Mesendoderm (in vitro differentiated cells): ENCODE results near the gene PTDSS2.

ENCODE experiments used
- DNase-seq: peaks from one replicate; pipeline ENCODE4 v3.0.0; 2013
- H2AK5ac ChIP-seq: 2 replicates; pipeline ENCODE4 v1.6.1; 2013; ENCODE audit warnings: low read length, inconsistent platforms
- H2BK120ac ChIP-seq: 2 replicates; pipeline ENCODE4 v1.6.1; 2013; ENCODE audit warnings: low read depth, mild to moderate bottlenecking, low read length, moderate library complexity, mixed read lengths
- H2BK15ac ChIP-seq: replicated peaks from 2 replicates; pipeline ENCODE4 v1.6.1; 2013; ENCODE audit warnings: low read depth, mild to moderate bottlenecking, moderate library complexity
- H2BK5ac ChIP-seq: 2 replicates; pipeline ENCODE4 v1.6.1; 2013; ENCODE audit warnings: low read length, inconsistent platforms
- H3K18ac ChIP-seq: 2 replicates; pipeline ENCODE4 v1.6.1; 2013; ENCODE audit warnings: mild to moderate bottlenecking, low read length, mixed read lengths
- H3K23ac ChIP-seq: one replicate; pipeline ENCODE4 v1.6.1; 2013; ENCODE audit warnings: low read length
- H3K27ac ChIP-seq: 2 replicates; pipeline ENCODE4 v1.5.1; 2013; ENCODE audit warnings: low read depth, mild to moderate bottlenecking, inconsistent platforms, low read length, moderate library complexity
- H3K27me3 ChIP-seq: 2 replicates; pipeline ENCODE4 v1.6.1; 2013; ENCODE audit warnings: low read length, control low read depth, mild to moderate bottlenecking, inconsistent platforms; ENCODE audit not compliant: insufficient read depth, poor library complexity
- H3K36me3 ChIP-seq: 2 replicates; pipeline ENCODE4 v1.6.1; 2013; ENCODE audit warnings: low read length, inconsistent platforms; ENCODE audit not compliant: control insufficient read depth, insufficient read depth
- H3K4ac ChIP-seq: one replicate; pipeline ENCODE4 v1.6.1; 2013; ENCODE audit warnings: low read depth, mild to moderate bottlenecking, low read length, moderate library complexity
- H3K4me1 ChIP-seq: 2 replicates; pipeline ENCODE4 v1.6.1; 2013; ENCODE audit warnings: low read depth, low read length, inconsistent platforms; ENCODE audit not compliant: control insufficient read depth
- H3K4me2 ChIP-seq: 2 replicates; pipeline ENCODE4 v1.6.1; 2013; ENCODE audit warnings: low read length
- H3K4me3 ChIP-seq: 2 replicates; pipeline ENCODE4 v1.5.1; 2013; ENCODE audit warnings: mild to moderate bottlenecking, low read length
- H3K56ac ChIP-seq: one replicate; pipeline ENCODE4 v1.6.1; 2013; ENCODE audit warnings: low read length
- H3K79me1 ChIP-seq: 2 replicates; pipeline ENCODE4 v1.6.1; 2013; ENCODE audit warnings: low read length, inconsistent platforms
- H3K79me2 ChIP-seq: 2 replicates; pipeline ENCODE4 v1.6.1; 2013; ENCODE audit warnings: mild to moderate bottlenecking, low read length; ENCODE audit not compliant: control insufficient read depth, insufficient read depth
- H3K9ac ChIP-seq: 2 replicates; pipeline ENCODE4 v1.6.1; 2013; ENCODE audit warnings: low read length, inconsistent platforms
- H4K5ac ChIP-seq: one replicate; pipeline ENCODE4 v1.6.1; 2013; ENCODE audit warnings: low read length
- H4K8ac ChIP-seq: one replicate; pipeline ENCODE4 v1.6.1; 2013; ENCODE audit warnings: low read depth, mild to moderate bottlenecking, control low read depth, low read length, moderate library complexity
- WGBS: extraction: QIAGEN DNeasy Blood & Tissue Kit; methylation state at CpG from one replicate; pipeline ENCODE4 v1.1.7; 2013; ENCODE audit warnings: low lambda C conversion rate, missing lambda C conversion rate; ENCODE audit not compliant: insufficient coverage; ENCODE audit errors: extremely low coverage; 5-methylcytosine and 5-hydroxymethylcytosine counted together

The PTDSS2 gene

GRCh38 chr11:495537-495931, 45.5 kb downstream of the PTDSS2 start:
- H3K4me3 ChIP-seq, result no peak overlapping the region
- H3K23ac ChIP-seq, result no peak overlapping the region
- no peak overlapping the region for H3K4me2 ChIP-seq
- H3K56ac ChIP-seq, result no peak overlapping the region
- H3K9ac ChIP-seq, result no peak overlapping the region
- H3K79me1 ChIP-seq, result peaks cover 2% of the 10 kb centered on the region
- no peaks in the 10 kb centered on the region for H3K4me1 ChIP-seq
- peaks cover 23% of the 10 kb centered on the region for H3K36me3 ChIP-seq
- no peak overlapping the region for H2BK120ac ChIP-seq
- H3K79me2 ChIP-seq, result no peaks in the 10 kb centered on the region
- H3K27ac ChIP-seq, result no peak overlapping the region
- H4K5ac ChIP-seq, result no peak overlapping the region
- H3K27me3 ChIP-seq, result no peaks in the 10 kb centered on the region
- H3K18ac ChIP-seq, result no peak overlapping the region
- no peak overlapping the region for H2BK15ac ChIP-seq
- DNase-seq, result no peak
- no CpG with 5 or more reads among the region's 10 CpGs for WGBS
- H3K4ac ChIP-seq, result no peak overlapping the region
- no peak overlapping the region for H2AK5ac ChIP-seq
- H2BK5ac ChIP-seq, result no peak overlapping the region
- no peak overlapping the region for H4K8ac ChIP-seq

- no peak overlapping the region for H3K18ac ChIP-seq
- DNase-seq, result peak; percentile 30
- H2BK5ac ChIP-seq, result no peak overlapping the region
- H3K4me3 ChIP-seq, result no peak overlapping the region
- no peak overlapping the region for H4K8ac ChIP-seq
- no peaks in the 10 kb centered on the region for H3K27me3 ChIP-seq
- H2BK120ac ChIP-seq, result no peak overlapping the region
- H3K79me1 ChIP-seq, result peaks cover 2% of the 10 kb centered on the region
- no peak overlapping the region for H2BK15ac ChIP-seq
- WGBS, result no CpG with 5 or more reads among the region's 34 CpGs
- H3K9ac ChIP-seq, result no peak overlapping the region
- H3K36me3 ChIP-seq, result peaks cover 24% of the 10 kb centered on the region
- no peak overlapping the region for H3K4me2 ChIP-seq
- no peak overlapping the region for H3K23ac ChIP-seq
- no peak overlapping the region for H4K5ac ChIP-seq
- no peaks in the 10 kb centered on the region for H3K79me2 ChIP-seq
- H2AK5ac ChIP-seq, result no peak overlapping the region
- no peaks in the 10 kb centered on the region for H3K4me1 ChIP-seq
- no peak overlapping the region for H3K56ac ChIP-seq
- no peak overlapping the region for H3K27ac ChIP-seq
- H3K4ac ChIP-seq, result no peak overlapping the region
Observed at GRCh38 chr11:496834-497564, 46.9 kb downstream of the PTDSS2 start.

GRCh38 chr11:497565-498296, 47.7 kb downstream of the PTDSS2 start:
- H3K4me2 ChIP-seq, result no peak overlapping the region
- no peaks in the 10 kb centered on the region for H3K79me2 ChIP-seq
- H3K9ac ChIP-seq, result no peak overlapping the region
- H3K79me1 ChIP-seq, result peaks cover 2% of the 10 kb centered on the region
- no peaks in the 10 kb centered on the region for H3K27me3 ChIP-seq
- H2AK5ac ChIP-seq, result no peak overlapping the region
- no peak overlapping the region for H3K4ac ChIP-seq
- no peak overlapping the region for H2BK5ac ChIP-seq
- H3K23ac ChIP-seq, result no peak overlapping the region
- peaks cover 24% of the 10 kb centered on the region for H3K36me3 ChIP-seq
- DNase-seq, result no peak
- no peak overlapping the region for H2BK15ac ChIP-seq
- H3K56ac ChIP-seq, result no peak overlapping the region
- H4K8ac ChIP-seq, result no peak overlapping the region
- no peaks in the 10 kb centered on the region for H3K4me1 ChIP-seq
- no peak overlapping the region for H2BK120ac ChIP-seq
- H3K18ac ChIP-seq, result no peak overlapping the region
- WGBS, result no CpG with 5 or more reads among the region's 31 CpGs
- no peak overlapping the region for H4K5ac ChIP-seq
- no peak overlapping the region for H3K4me3 ChIP-seq
- H3K27ac ChIP-seq, result no peak overlapping the region

- Histone ChIP-seq H3K4me3 (no peak overlapping the region), H3K4me2 (no peak overlapping the region), H3K4ac (no peak overlapping the region), H3K4me1 (no peaks in the 10 kb centered on the region), H4K5ac (no peak overlapping the region), H3K79me2 (no peaks in the 10 kb centered on the region), H4K8ac (no peak overlapping the region), H2AK5ac (no peak overlapping the region), H3K9ac (no peak overlapping the region), H2BK120ac (no peak overlapping the region), H3K79me1 (peaks cover 2% of the 10 kb centered on the region), H3K36me3 (peaks cover 24% of the 10 kb centered on the region), H3K27ac (no peak overlapping the region), H3K18ac (no peak overlapping the region), H3K23ac (no peak overlapping the region), H2BK15ac (no peak overlapping the region), H2BK5ac (no peak overlapping the region), H3K56ac (no peak overlapping the region), H3K27me3 (no peaks in the 10 kb centered on the region)
- WGBS, result no CpG with 5 or more reads among the region's 39 CpGs
- DNase-seq, result no peak
Observed at GRCh38 chr11:498297-499181, 48.5 kb downstream of the PTDSS2 start.

GRCh38 chr11:499201-500076, 49.4 kb downstream of the PTDSS2 start:
- Histone ChIP-seq H2BK15ac (no peak overlapping the region), H3K9ac (no peak overlapping the region), H3K36me3 (peaks cover 24% of the 10 kb centered on the region), H2BK120ac (no peak overlapping the region), H3K4ac (no peak overlapping the region), H4K5ac (no peak overlapping the region), H2BK5ac (no peak overlapping the region), H3K4me1 (no peaks in the 10 kb centered on the region), H3K79me2 (peaks cover 3% of the 10 kb centered on the region), H3K4me2 (no peak overlapping the region), H3K56ac (no peak overlapping the region), H3K79me1 (peaks cover 4% of the 10 kb centered on the region), H3K27me3 (no peaks in the 10 kb centered on the region), H3K23ac (no peak overlapping the region), H3K4me3 (no peak overlapping the region), H2AK5ac (no peak overlapping the region), H3K27ac (no peak overlapping the region), H4K8ac (no peak overlapping the region), H3K18ac (no peak overlapping the region)
- no peak for DNase-seq
- no CpG with 5 or more reads among the region's 24 CpGs for WGBS
